Prostate gland (tissue), 2 donors: ENCODE data around the gene AQP1. TPM values are rescaled to one million over a fixed set of nuclear protein-coding genes. Genes with fewer than 3 reads are reported as not detected.

Experiments
- DNase-seq: peaks from one replicate; pipeline ENCODE4 v3.0.0-alpha.2; 2019; ENCODE audit warnings: low spot score
- H3K27ac ChIP-seq, 2 donors: fragments of 200-600 bp; sonication (generic); 2 replicates each; pipeline ENCODE4 v1.5.1; 2017 to 2019
- H3K27me3 ChIP-seq: fragments of 200-600 bp; sonication (generic); replicated peaks from 2 replicates; pipeline ENCODE4 v1.5.1; 2019; ENCODE audit not compliant: insufficient read depth
- H3K36me3 ChIP-seq, 2 donors: fragments of 200-600 bp; sonication (generic); 1 replicate in 1 of 2; 2 replicates in 1 of 2; pipeline versions ENCODE4 v1.5.1 to v1.8.1; 2017 to 2019
- H3K4me1 ChIP-seq: fragments of 200-600 bp; sonication (generic); replicated peaks from 2 replicates; pipeline ENCODE4 v1.5.1; 2019
- H3K4me3 ChIP-seq, 2 donors: fragments of 200-600 bp; sonication (generic); 2 replicates each; pipeline ENCODE4 v1.5.1; 2017 to 2019
- H3K9me3 ChIP-seq: fragments of 200-600 bp; sonication (generic); 2 replicates; pipeline ENCODE4 v1.5.1; 2017
- POLR2A ChIP-seq: fragments of 450-650 bp; IDR thresholded peaks from one replicate; pipeline ENCODE4 v1.6.1; 2016; ENCODE audit warnings: antibody characterized with exemption, mild to moderate bottlenecking
- POLR2AphosphoS5 ChIP-seq: sonication (generic); formaldehyde crosslinking; IDR thresholded peaks from one replicate; pipeline ENCODE4 v1.6.1; 2017; ENCODE audit warnings: antibody characterized with exemption
- WGBS: methylation state at CpG from one replicate; pipeline ENCODE4 v1.1.5; 2018; 5-methylcytosine and 5-hydroxymethylcytosine counted together
- intact Hi-C: fragments of 100-400 bp; cut with DNase I; formaldehyde crosslinking; loops from one replicate; pipeline ENCODE4 v1.14.2; 2022
- total RNA-seq, 2 donors: library from RNA; depleted of rRNA; stranded (reverse); fragments of >200 nt; gene quantifications; one replicate each; pipeline ENCODE4 v1.1.0, GENCODE V29; 2016
- TF ChIP-seq, protein P1 (sequence below), 4 experiments: fragments of 200-600 bp in 2 of 4; fragments of 450-650 bp in 2 of 4; sonication (generic) in 2 of 4; IDR thresholded peaks; 1 replicate in 3 of 4; 2 replicates in 1 of 4; pipeline ENCODE4 v1.5.1; 2016 to 2019; ENCODE audit warnings: antibody characterized with exemption in 4 of 4, mild to moderate bottlenecking in 2 of 4, moderate library complexity in 2 of 4

The AQP1 gene
- total RNA-seq, 2 donors from 2014 or later: 89.4 to 117 TPM

DNA sequence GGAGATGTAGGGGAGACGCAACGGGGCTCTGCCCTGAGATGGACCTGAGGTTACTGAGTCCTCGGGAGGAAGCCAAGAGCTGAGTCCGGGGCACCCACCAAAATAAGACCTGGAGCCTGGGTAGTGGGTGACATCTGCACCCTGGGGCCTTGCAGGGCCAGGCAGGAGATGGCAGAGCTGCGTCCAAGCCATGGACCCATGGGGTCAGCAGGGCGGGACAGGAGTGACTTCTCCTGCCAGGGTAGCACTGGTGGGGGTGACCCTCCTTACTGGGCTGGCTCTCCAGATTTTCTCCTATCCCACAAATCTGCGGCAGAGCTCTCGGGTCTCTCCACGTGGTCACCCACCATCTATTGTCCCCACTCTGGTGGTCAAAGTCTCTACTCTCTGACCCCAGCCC, 54.2 kb downstream of the AQP1 start:
- WGBS: 93% methylated on average over 9 of the region's 9 CpGs
- Histone ChIP-seq H3K36me3 (no peaks in the 10 kb centered on the region), H3K4me3 (no peak overlapping the region), H3K27ac (no peak overlapping the region), H3K4me1 (peaks cover 10% of the 10 kb centered on the region), H3K27me3 (no peaks in the 10 kb centered on the region), H3K9me3 (no peaks in the 10 kb centered on the region)
- intact Hi-C loops: no loop called here
- no peak for TF ChIP-seq POLR2AphosphoS5
- TF ChIP-seq, protein P1, sequence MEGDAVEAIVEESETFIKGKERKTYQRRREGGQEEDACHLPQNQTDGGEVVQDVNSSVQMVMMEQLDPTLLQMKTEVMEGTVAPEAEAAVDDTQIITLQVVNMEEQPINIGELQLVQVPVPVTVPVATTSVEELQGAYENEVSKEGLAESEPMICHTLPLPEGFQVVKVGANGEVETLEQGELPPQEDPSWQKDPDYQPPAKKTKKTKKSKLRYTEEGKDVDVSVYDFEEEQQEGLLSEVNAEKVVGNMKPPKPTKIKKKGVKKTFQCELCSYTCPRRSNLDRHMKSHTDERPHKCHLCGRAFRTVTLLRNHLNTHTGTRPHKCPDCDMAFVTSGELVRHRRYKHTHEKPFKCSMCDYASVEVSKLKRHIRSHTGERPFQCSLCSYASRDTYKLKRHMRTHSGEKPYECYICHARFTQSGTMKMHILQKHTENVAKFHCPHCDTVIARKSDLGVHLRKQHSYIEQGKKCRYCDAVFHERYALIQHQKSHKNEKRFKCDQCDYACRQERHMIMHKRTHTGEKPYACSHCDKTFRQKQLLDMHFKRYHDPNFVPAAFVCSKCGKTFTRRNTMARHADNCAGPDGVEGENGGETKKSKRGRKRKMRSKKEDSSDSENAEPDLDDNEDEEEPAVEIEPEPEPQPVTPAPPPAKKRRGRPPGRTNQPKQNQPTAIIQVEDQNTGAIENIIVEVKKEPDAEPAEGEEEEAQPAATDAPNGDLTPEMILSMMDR (IDR thresholded peaks at IDR 0.05): no peak
- no peak for TF ChIP-seq POLR2A
- no peak for DNase-seq

DNA sequence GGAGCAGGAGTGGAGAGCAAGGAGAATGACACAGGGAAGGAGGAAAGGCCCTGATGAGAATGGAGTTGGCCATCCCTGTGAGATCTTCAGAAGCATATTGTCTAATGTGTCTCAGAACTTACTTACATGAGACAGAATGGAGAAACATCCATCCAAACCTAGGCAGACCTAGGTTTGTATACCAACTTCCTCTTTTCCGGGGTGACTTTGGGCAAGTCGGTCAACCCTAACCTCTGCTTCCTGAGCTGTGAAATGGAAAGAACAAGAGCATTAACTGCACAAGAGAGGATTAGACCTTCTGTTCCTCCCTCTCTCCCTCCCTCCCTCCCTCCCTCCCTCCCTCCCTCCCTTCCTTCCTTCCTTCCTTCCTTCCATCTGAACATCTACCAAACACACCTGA, 56.6 kb downstream of the AQP1 start:
- intact Hi-C loops: no loop called here

DNA sequence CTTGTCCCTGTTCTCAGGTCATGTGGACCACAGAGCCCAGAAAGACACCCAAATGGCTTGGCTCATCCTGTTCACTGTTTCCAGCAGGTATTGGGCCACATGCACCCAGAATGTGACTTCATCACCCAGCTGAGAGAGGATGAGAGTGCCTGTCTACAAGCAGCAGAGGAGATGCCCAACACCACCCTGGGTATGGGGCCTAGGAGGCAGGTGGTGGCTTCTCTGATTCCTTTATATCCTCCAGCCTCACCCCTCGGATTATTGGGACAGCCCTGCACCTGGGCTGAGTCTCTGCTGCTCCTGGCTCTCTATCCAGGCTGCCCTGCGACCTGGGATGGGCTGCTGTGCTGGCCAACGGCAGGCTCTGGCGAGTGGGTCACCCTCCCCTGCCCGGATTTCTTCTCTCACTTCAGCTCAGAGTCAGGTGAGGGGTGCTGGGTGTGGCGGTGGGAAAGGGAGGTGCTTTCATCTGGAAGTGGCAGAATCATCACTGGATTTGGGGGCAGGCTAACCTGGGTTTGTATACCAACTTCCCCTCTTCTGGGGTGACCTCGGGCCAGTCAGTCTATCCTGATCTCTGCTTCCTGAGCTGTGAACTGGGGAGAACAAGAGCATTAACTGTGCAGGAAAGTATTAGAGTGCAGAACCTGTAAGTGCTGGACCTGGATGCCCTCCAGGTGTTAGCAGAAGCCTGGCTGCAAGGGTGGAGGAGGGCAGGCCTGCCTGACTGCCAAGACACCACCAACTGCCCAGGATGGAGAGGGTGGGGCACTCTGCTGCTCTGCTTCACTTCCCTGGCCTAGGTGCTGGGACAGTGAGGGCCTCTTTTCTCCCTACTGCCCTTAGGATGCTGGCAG, 57.3 kb downstream of the AQP1 start:
- H3K27ac ChIP-seq: peak overlapping the region in 1 of 2 donors; percentile 65
- no peak overlapping the region for H3K4me3 ChIP-seq
- no peaks in the 10 kb centered on the region for H3K9me3 ChIP-seq
- TF ChIP-seq POLR2AphosphoS5: peak; percentile 8
- TF ChIP-seq POLR2A: no peak
- peaks cover 14% of the 10 kb centered on the region for H3K4me1 ChIP-seq
- no peaks in the 10 kb centered on the region for H3K36me3 ChIP-seq
- intact Hi-C loops: no loop called here
- peak; percentile 46 for DNase-seq
- H3K27me3 ChIP-seq: no peaks in the 10 kb centered on the region
- 79% methylated on average over 7 of the region's 7 CpGs for WGBS

More for the DNA sequence above, 56.6 kb downstream of the AQP1 start:
- WGBS: 86% methylated on average over 2 of the region's 2 CpGs
- Histone ChIP-seq H3K4me1 (peaks cover 14% of the 10 kb centered on the region), H3K27ac (no peak overlapping the region), H3K36me3 (no peaks in the 10 kb centered on the region), H3K9me3 (no peaks in the 10 kb centered on the region), H3K4me3 (no peak overlapping the region), H3K27me3 (no peaks in the 10 kb centered on the region)
- DNase-seq: no peak
- TF ChIP-seq POLR2AphosphoS5 (no peak), POLR2A (no peak)
- TF ChIP-seq, protein P1 (IDR thresholded peaks at IDR 0.05): no peak

DNA sequence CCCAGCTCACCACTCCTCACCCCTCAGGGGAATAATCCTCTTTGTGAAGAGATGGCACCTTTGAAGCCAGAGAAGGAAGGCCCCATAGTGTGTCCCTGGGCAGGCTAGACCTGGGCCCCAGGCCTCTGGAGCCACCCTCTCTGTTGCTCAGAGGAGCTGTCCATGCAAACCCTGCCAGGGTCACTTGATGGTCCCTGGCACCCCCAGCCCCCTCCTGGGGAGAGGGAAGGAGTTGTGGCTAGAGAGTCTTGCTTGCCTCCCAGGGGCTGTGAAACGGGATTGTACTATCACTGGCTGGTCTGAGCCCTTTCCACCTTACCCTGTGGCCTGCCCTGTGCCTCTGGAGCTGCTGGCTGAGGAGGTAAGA, 57.9 kb downstream of the AQP1 start:
- intact Hi-C loops: no loop called here
- H3K4me3 ChIP-seq: no peak overlapping the region
- peak overlapping the region; percentile 42 to 65 for H3K27ac ChIP-seq
- DNase-seq: no peak
- TF ChIP-seq, protein P1 (IDR thresholded peaks at IDR 0.05): no peak
- TF ChIP-seq POLR2AphosphoS5 (no peak), POLR2A (no peak)
- H3K4me1 ChIP-seq: peaks cover 14% of the 10 kb centered on the region
- WGBS: 100% methylated on average over 1 of the region's 1 CpG
- H3K27me3 ChIP-seq: no peaks in the 10 kb centered on the region
- no peaks in the 10 kb centered on the region for H3K9me3 ChIP-seq
- no peaks in the 10 kb centered on the region for H3K36me3 ChIP-seq

DNA sequence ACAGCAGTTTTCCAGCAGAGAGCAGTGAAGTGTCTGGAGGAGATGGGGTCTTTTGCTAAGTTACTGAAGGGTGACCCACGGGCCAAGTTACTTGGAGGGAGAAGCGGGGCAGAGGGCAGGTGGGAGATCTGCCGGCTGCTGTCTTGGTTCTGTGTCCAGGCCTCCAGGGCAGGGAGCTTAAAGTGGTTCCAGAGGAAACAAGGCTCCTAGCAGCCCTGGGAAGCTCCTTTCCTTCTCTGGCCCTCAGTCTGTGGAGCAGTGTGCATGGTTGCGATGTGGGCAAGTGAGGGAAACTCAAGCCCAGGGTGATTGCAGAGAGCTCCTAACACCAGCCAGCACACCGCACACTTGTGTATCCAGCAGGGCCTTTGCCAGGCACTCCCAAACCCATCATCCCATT, 58.4 kb downstream of the AQP1 start:
- H3K9me3 ChIP-seq: no peaks in the 10 kb centered on the region
- no peaks in the 10 kb centered on the region for H3K36me3 ChIP-seq
- TF ChIP-seq, protein P1 (IDR thresholded peaks at IDR 0.05): no peak
- TF ChIP-seq POLR2A: no peak
- no peak for TF ChIP-seq POLR2AphosphoS5
- H3K4me1 ChIP-seq: peaks cover 14% of the 10 kb centered on the region
- intact Hi-C loops: no loop called here
- H3K4me3 ChIP-seq: no peak overlapping the region
- H3K27me3 ChIP-seq: no peaks in the 10 kb centered on the region
- 83% methylated on average over 5 of the region's 5 CpGs for WGBS
- peak overlapping the region; percentile 42 to 65 for H3K27ac ChIP-seq
- DNase-seq: no peak
